DOHH2 (cell line): ENCODE results near the gene UNC5B.
A peak's percentile ranks its signal among the peaks of the same experiment; 100 is the strongest.

ENCODE experiments used
- EZH2phosphoT487 ChIP-seq: fragments of 200-600 bp; sonication (generic); IDR thresholded peaks from 2 replicates; pipeline ENCODE4 v1.6.1; 2017; ENCODE audit warnings: borderline replicate concordance, mild to moderate bottlenecking, antibody characterized with exemption, low read length, moderate library complexity, mixed read lengths
- TF ChIP-seq, protein P1 (sequence below): fragments of 200-600 bp; sonication (generic); IDR thresholded peaks from one replicate; pipeline ENCODE4 v1.5.1; 2014; ENCODE audit warnings: antibody characterized with exemption, mild to moderate bottlenecking, low read depth, low read length; ENCODE audit not compliant: poor library complexity, severe bottlenecking

DNA sequence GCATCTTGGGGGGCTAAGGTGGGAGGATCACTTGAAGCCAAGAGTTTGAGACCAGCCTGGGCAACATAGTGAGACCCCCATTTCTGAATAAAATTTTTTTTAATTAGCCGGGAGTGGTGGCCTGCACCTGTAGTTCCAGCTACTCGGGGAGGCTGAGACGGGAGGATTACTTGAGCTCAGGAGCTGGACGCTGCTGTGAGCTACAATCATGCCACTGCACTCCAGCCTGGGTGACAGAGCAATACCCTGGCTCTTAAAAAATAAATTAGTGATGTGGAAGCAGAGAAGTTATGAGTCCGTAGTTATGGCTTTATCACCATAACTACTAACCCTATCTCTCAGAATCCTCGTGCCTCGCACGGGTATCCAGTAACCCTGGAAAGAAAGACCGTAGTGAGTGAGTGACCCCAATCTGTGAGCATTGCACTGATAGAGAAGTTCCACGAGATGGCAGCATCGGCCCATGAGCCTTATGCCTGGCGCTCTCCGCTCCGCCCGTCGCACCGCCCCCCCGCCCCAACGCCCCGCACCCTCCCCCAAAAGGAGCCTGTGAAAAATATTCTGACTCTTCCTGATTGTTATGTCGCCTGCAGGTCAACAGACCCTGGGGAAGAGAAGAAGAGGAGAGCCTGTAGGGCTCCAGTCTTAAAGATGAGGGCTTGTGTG lies 101.8 kb downstream of the UNC5B start:
- TF ChIP-seq, protein P1, sequence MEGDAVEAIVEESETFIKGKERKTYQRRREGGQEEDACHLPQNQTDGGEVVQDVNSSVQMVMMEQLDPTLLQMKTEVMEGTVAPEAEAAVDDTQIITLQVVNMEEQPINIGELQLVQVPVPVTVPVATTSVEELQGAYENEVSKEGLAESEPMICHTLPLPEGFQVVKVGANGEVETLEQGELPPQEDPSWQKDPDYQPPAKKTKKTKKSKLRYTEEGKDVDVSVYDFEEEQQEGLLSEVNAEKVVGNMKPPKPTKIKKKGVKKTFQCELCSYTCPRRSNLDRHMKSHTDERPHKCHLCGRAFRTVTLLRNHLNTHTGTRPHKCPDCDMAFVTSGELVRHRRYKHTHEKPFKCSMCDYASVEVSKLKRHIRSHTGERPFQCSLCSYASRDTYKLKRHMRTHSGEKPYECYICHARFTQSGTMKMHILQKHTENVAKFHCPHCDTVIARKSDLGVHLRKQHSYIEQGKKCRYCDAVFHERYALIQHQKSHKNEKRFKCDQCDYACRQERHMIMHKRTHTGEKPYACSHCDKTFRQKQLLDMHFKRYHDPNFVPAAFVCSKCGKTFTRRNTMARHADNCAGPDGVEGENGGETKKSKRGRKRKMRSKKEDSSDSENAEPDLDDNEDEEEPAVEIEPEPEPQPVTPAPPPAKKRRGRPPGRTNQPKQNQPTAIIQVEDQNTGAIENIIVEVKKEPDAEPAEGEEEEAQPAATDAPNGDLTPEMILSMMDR = peak; percentile 58
- no peak for TF ChIP-seq EZH2phosphoT487
